AG04450 (cell line): ENCODE data around the gene PKN3. TPM values are rescaled to one million over a fixed set of nuclear protein-coding genes. Genes with fewer than 3 reads are reported as not detected.

ENCODE experiments used
- CTCF ChIA-PET: fragments of 300-600, 350-600 bp; formaldehyde crosslinking; extraction: SDS; loops from one replicate; lab custom pipeline; 2022; ENCODE audit warnings: antibody characterized with exemption, inconsistent platforms; lab: Charles Lee
- POLR2A ChIA-PET: fragments of 350-600 bp; formaldehyde crosslinking; extraction: SDS; loops from one replicate; lab custom pipeline; 2021; ENCODE audit warnings: antibody characterized with exemption, inconsistent platforms; lab: Yijun Ruan, JAX
- DNase-seq: peaks from one replicate; pipeline ENCODE4 v3.0.0-alpha.2; 2011; ENCODE audit warnings: low read depth, low spot score
- H3K27ac ChIP-seq: one replicate; pipeline ENCODE4 v1.5.1; 2012; ENCODE audit warnings: low read depth, low read length, control low read depth
- H3K27me3 ChIP-seq: one replicate; pipeline ENCODE4 v1.6.0; 2012; ENCODE audit warnings: low read length; ENCODE audit not compliant: control insufficient read depth, insufficient read depth
- H3K4me3 ChIP-seq: 2 replicates; pipeline ENCODE4 v1.5.1; 2011; ENCODE audit warnings: mild to moderate bottlenecking, low read depth, low read length, control low read depth
- H3K9me3 ChIP-seq: 2 replicates; pipeline ENCODE4 v1.5.1; 2012; ENCODE audit warnings: low read length; ENCODE audit not compliant: control insufficient read depth, insufficient read depth
- CTCF ChIP-seq: IDR thresholded peaks from 2 replicates; pipeline ENCODE4 v1.5.1; 2011; ENCODE audit warnings: low read depth, low read length, control low read depth, inconsistent platforms
- polyA plus RNA-seq: library from polyadenylated mRNA; depleted of rRNA; stranded (reverse); fragments of >200 nt; gene quantifications from 2 replicates; pipeline ENCODE4 v1.2.3, GENCODE V29; 2011

Gene PKN3
- polyA plus RNA-seq, 1 experiment, result 2.2 TPM

GRCh38 chr9:128705051-128705965 is 3.0 kb downstream of the PKN3 start:
- POLR2A ChIA-PET, result interaction anchor here (0.5 kb wide), 1 partner anchor 66 kb away, joined by 3 read pairs; no protein-coding TSS in a partner anchor
- TF ChIP-seq CTCF, result no peak
- Histone ChIP-seq H3K9me3 (no peaks in the 10 kb centered on the region; the same call in 1 of the 2 replicates), H3K4me3 (no peak overlapping the region), H3K27ac (no peak overlapping the region), H3K27me3 (no peaks in the 10 kb centered on the region)
- DNase-seq, result no peak
- CTCF ChIA-PET, result no interaction called here

GRCh38 chr9:128706045-128706444 is 3.7 kb downstream of the PKN3 start:
- Histone ChIP-seq H3K27me3 (no peaks in the 10 kb centered on the region), H3K4me3 (no peak overlapping the region), H3K27ac (no peak overlapping the region), H3K9me3 (no peaks in the 10 kb centered on the region; the same call in 1 of the 2 replicates)
- no peak for DNase-seq
- POLR2A ChIA-PET, result no interaction called here
- CTCF ChIA-PET, result no interaction called here
- TF ChIP-seq CTCF, result no peak

GRCh38 chr9:128706671-128707381 is 4.5 kb downstream of the PKN3 start:
- POLR2A ChIA-PET, result interaction anchor here (1.0 kb wide), 1 partner anchor 17 kb away, joined by 6 read pairs; no protein-coding TSS in a partner anchor
- H3K9me3 ChIP-seq, result no peaks in the 10 kb centered on the region; the same call in 1 of the 2 replicates
- DNase-seq, result no peak
- no peaks in the 10 kb centered on the region for H3K27me3 ChIP-seq
- no peak for TF ChIP-seq CTCF
- H3K4me3 ChIP-seq, result no peak overlapping the region
- CTCF ChIA-PET, result no interaction called here
- H3K27ac ChIP-seq, result no peak overlapping the region

GRCh38 chr9:128707446-128707845 is 5.1 kb downstream of the PKN3 start:
- no peak overlapping the region for H3K4me3 ChIP-seq
- no peak for TF ChIP-seq CTCF
- no peaks in the 10 kb centered on the region; the same call in 1 of the 2 replicates for H3K9me3 ChIP-seq
- H3K27ac ChIP-seq, result no peak overlapping the region
- H3K27me3 ChIP-seq, result no peaks in the 10 kb centered on the region
- ChIA-PET CTCF (no interaction called here), POLR2A (interaction anchor here (1.0 kb wide), 1 partner anchor 18 kb away, joined by 6 read pairs; no protein-coding TSS in a partner anchor)
- no peak for DNase-seq
